ENCODE measurements around the gene MARVELD1. TPM values are rescaled to one million over a fixed set of nuclear protein-coding genes. Genes with fewer than 3 reads are reported as not detected.

Gene MARVELD1
- total RNA-seq, result 72.5 to 75.4 TPM (median 75.4 TPM) in 3 replicates

DNA sequence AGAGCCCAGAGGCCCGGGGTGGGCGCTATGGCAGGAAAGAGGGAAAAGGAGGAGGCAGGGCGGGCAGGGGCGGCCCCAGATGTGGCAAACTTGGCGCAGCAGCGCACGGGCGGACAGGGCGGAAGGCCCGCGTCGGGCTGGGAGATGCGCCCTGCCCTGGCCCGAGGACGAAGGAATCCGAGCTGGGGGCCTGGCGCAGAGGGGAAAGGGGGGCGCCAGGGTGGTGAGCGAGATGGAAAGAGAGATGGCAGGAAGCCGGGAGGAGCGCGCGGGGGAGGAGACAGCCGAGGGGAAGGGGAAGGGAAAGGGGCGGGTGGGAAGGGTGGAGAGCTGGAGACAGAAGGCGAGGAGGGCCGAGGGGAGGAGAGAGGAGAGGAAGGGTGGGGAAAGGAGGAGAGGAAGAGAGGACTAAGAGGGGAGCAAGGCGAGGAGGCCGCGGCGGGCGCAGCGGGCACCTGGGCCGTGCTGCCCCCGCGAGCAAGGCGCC lies at the start of gene MARVELD1:
MARVELD1 (plus strand) TSS at position 392 of the 487 bp plus-strand sequence. CDS start 147 bp downstream, outside the sequence.
- peaks cover 11% of the 10 kb centered on the region for H3K36me3 Mint-ChIP-seq
- H3K4me1 Mint-ChIP-seq, result peaks cover 47% of the 10 kb centered on the region
- peak within 1 kb of the TSS; percentile 98 for H3K4me3 Mint-ChIP-seq
- DNase-seq (ENCODE audit: low spot score in 2 of 2, unreplicated experiment in 2 of 2), result peak; percentile 64 to 73
- H3K27ac Mint-ChIP-seq, result peak within 1 kb of the TSS; percentile 100
- no peaks in the 10 kb centered on the region for H3K27me3 Mint-ChIP-seq (ENCODE audit: low read depth)
- TF ChIP-seq, protein P1, sequence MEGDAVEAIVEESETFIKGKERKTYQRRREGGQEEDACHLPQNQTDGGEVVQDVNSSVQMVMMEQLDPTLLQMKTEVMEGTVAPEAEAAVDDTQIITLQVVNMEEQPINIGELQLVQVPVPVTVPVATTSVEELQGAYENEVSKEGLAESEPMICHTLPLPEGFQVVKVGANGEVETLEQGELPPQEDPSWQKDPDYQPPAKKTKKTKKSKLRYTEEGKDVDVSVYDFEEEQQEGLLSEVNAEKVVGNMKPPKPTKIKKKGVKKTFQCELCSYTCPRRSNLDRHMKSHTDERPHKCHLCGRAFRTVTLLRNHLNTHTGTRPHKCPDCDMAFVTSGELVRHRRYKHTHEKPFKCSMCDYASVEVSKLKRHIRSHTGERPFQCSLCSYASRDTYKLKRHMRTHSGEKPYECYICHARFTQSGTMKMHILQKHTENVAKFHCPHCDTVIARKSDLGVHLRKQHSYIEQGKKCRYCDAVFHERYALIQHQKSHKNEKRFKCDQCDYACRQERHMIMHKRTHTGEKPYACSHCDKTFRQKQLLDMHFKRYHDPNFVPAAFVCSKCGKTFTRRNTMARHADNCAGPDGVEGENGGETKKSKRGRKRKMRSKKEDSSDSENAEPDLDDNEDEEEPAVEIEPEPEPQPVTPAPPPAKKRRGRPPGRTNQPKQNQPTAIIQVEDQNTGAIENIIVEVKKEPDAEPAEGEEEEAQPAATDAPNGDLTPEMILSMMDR (IDR thresholded peaks at IDR 0.05; ENCODE audit: unreplicated experiment), result no peak
- H3K9me3 Mint-ChIP-seq, result no peaks in the 10 kb centered on the region

DNA sequence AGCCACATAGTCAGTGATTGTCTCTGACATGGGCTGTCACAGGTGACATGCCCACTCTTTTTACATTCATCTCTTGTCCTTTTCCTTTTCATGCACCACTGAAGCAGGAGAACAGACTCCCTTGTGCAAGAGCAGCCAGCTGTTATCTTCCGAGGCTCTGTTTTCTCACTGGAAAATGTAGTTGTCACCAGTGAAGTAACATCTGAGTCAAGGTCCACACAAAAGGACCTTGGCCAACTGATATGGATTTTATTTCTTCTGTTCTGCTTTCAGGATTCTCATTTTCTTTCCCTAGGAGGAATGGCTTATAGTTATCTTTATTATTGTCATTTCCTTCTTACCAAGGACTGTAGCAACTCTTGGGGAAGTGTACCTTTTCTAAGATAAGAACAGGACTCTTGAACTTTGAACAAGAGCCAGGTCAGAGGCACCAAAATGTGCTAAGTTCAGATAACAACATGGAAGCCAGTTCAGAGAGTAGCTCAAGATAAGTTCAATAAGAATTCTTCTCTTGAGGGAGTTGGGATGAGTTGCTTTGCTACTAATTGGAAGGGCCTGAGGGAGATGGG lies 49.2 kb upstream of the MARVELD1 start:
- TF ChIP-seq, protein P1 (IDR thresholded peaks at IDR 0.05; ENCODE audit: unreplicated experiment), result no peak
- no peak overlapping the region for H3K4me3 Mint-ChIP-seq
- H3K36me3 Mint-ChIP-seq, result peaks cover 40% of the 10 kb centered on the region
- peaks cover 3% of the 10 kb centered on the region for H3K4me1 Mint-ChIP-seq
- no peak for DNase-seq (ENCODE audit: low spot score in 2 of 2, unreplicated experiment in 2 of 2)
- H3K27me3 Mint-ChIP-seq (ENCODE audit: low read depth), result no peaks in the 10 kb centered on the region
- H3K9me3 Mint-ChIP-seq, result no peaks in the 10 kb centered on the region
- no peak overlapping the region for H3K27ac Mint-ChIP-seq

DNA sequence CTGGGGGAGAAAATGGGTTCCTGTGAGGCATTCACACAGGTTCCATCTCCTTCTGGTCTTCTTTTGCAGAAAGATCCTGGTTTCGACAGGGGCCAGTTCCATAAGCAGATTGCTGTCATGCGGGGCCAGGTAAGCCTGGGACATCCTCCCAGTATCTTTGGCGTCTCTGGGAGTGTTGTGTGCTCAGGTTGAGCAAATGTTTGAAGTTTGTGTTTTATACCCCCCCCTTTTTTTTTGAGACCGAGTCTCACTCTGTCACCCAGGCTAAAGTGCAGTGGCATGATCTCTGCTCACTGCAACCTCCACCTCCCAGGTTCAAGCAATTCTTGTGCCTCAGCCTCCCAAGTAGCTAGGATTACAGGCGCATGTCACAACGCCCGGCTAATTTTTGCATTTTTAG lies 46.5 kb upstream of the MARVELD1 start:
- DNase-seq (ENCODE audit: low spot score in 2 of 2, unreplicated experiment in 2 of 2), result no peak
- TF ChIP-seq, protein P1 (IDR thresholded peaks at IDR 0.05; ENCODE audit: unreplicated experiment), result no peak
- peaks cover 39% of the 10 kb centered on the region for H3K36me3 Mint-ChIP-seq
- no peaks in the 10 kb centered on the region for H3K4me1 Mint-ChIP-seq
- no peak overlapping the region for H3K4me3 Mint-ChIP-seq
- no peak overlapping the region for H3K27ac Mint-ChIP-seq
- H3K9me3 Mint-ChIP-seq, result no peaks in the 10 kb centered on the region
- H3K27me3 Mint-ChIP-seq (ENCODE audit: low read depth), result no peaks in the 10 kb centered on the region

DNA sequence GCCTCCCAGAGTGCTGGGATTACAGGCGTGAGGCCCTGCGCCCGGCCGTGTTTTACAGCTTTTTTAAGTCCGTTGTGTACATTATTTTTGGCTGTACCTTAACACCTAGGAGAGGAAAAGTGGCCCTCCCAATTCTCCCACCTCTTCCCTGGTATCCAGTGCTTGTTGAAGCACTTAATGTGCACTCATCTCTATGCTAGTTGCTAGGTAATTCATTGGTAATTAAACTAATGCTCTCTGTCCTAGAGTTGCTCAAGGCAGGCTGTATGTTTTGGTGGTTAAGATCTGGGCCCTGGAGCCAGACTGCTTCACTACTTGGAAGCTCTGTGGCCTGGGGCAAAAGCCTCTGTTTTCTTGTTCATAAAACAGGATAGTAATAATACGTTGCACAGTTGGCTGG lies 46.1 kb upstream of the MARVELD1 start:
- no peaks in the 10 kb centered on the region for H3K9me3 Mint-ChIP-seq
- no peak overlapping the region for H3K27ac Mint-ChIP-seq
- H3K4me1 Mint-ChIP-seq, result no peaks in the 10 kb centered on the region
- H3K4me3 Mint-ChIP-seq, result no peak overlapping the region
- peaks cover 35% of the 10 kb centered on the region for H3K36me3 Mint-ChIP-seq
- TF ChIP-seq, protein P1 (IDR thresholded peaks at IDR 0.05; ENCODE audit: unreplicated experiment), result no peak
- DNase-seq (ENCODE audit: low spot score in 2 of 2, unreplicated experiment in 2 of 2), result no peak
- H3K27me3 Mint-ChIP-seq (ENCODE audit: low read depth), result no peaks in the 10 kb centered on the region

DNA sequence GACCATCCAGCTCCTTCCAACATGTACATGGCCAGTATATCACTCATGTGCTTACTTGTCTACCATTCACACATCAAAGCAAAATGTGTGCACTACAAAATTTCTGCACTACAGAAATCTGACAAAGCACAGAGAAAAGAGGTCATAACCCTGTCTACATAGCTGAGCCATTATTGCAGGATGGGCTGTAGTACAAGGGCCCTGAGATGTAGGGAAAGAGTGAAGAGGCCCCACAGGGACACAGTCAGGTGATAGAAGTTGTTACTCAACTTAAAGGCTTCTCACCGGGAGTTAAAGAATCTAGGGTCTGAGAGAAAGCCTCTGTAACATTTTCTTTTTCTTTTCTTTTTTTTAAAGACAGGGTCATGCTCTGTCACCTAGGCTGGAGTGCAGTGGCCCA lies 44.0 kb upstream of the MARVELD1 start:
- Mint-ChIP-seq H3K4me3 (no peak overlapping the region), H3K9me3 (no peaks in the 10 kb centered on the region), H3K27me3 (ENCODE audit: low read depth) (no peaks in the 10 kb centered on the region), H3K36me3 (peaks cover 26% of the 10 kb centered on the region), H3K27ac (no peak overlapping the region), H3K4me1 (no peaks in the 10 kb centered on the region)
- no peak for DNase-seq (ENCODE audit: low spot score in 2 of 2, unreplicated experiment in 2 of 2)
- TF ChIP-seq, protein P1 (IDR thresholded peaks at IDR 0.05; ENCODE audit: unreplicated experiment), result no peak
